Lung (tissue), 12 donors: Measurements from ENCODE around the gene GSPT1. TPM values are rescaled to one million over a fixed set of nuclear protein-coding genes. Genes with fewer than 3 reads are reported as not detected.

Source experiments
- ATAC-seq: fragments of 200-7000 bp; cut with Tn5 transposase; one replicate; pipeline ENCODE4 v1.9.1; 2020; ENCODE audit warnings: moderate number of reproducible peaks; ENCODE audit not compliant: insufficient read depth, low FRiP score
- DNase-seq, 3 donors: peaks; one replicate each; pipeline ENCODE4 v3.0.0-alpha.2; 2013 to 2017
- H3K27ac ChIP-seq, 2 donors: one replicate each; pipeline ENCODE4 v1.5.1; 2013; ENCODE audit warnings: mild to moderate bottlenecking in 2 of 2, moderate library complexity in 2 of 2, control low read depth in 1 of 2, inconsistent platforms in 1 of 2, low read depth in 1 of 2, low read length in 1 of 2
- H3K27me3 ChIP-seq, 3 donors: one replicate each; pipeline ENCODE4 v1.5.1; 2013; ENCODE audit warnings: low read length in 2 of 3; ENCODE audit not compliant: control insufficient read depth in 3 of 3, insufficient read depth in 3 of 3
- H3K36me3 ChIP-seq, 4 donors: one replicate each; pipeline ENCODE4 v1.5.1; 2013; ENCODE audit warnings: low read length in 4 of 4, mild to moderate bottlenecking in 1 of 4, moderate library complexity in 1 of 4; ENCODE audit not compliant: control insufficient read depth in 4 of 4, insufficient read depth in 4 of 4
- H3K4me1 ChIP-seq, 5 donors: one replicate each; pipeline ENCODE4 v1.5.1; 2013; ENCODE audit warnings: low read length in 5 of 5, mild to moderate bottlenecking in 2 of 5, moderate library complexity in 1 of 5; ENCODE audit not compliant: control insufficient read depth in 5 of 5, insufficient read depth in 5 of 5
- H3K4me3 ChIP-seq: one replicate; pipeline ENCODE4 v1.5.1; 2013; ENCODE audit warnings: mild to moderate bottlenecking, control low read depth, moderate library complexity
- H3K9ac ChIP-seq, 2 donors: one replicate each; pipeline ENCODE4 v1.5.1; 2013; ENCODE audit warnings: low read length in 2 of 2, control low read depth in 1 of 2; ENCODE audit not compliant: insufficient read depth in 1 of 2
- H3K9me3 ChIP-seq, 4 donors: one replicate each; pipeline ENCODE4 v1.5.1; 2013; ENCODE audit warnings: low read length in 3 of 4, mild to moderate bottlenecking in 1 of 4, moderate library complexity in 1 of 4; ENCODE audit not compliant: control insufficient read depth in 4 of 4, insufficient read depth in 3 of 4
- CTCF ChIP-seq: IDR thresholded peaks from 2 replicates; pipeline ENCODE4 v1.5.1; 2012; ENCODE audit warnings: mild to moderate bottlenecking; ENCODE audit errors: control extremely low read depth, extremely low read depth
- WGBS, 2 donors: extraction: QIAGEN DNeasy Blood & Tissue Kit; methylation state at CpG; one replicate each; pipeline ENCODE4 v1.1.7; 2013; 5-methylcytosine and 5-hydroxymethylcytosine counted together
- polyA plus RNA-seq, 2 donors: library from polyadenylated mRNA; stranded (reverse); fragments of 200-250 nt; gene quantifications; one replicate each; pipeline ENCODE4 v1.2.1, GENCODE V29; 2013
- total RNA-seq, 2 donors: library from RNA; depleted of rRNA in 1 of 2; stranded (reverse); fragments of >200 nt in 1 of 2; gene quantifications; one replicate each; pipeline ENCODE4 v1.2.1, GENCODE V29; 2014 to 2021
- donor health status: control.
- donor health status: control.
- donor health status: Bipolar disorder and iron deficiency.
- donor health status: healthy.
- donor health status: DM: yes; HTN: yes; CAD: no.

The GSPT1 gene
- total and polyA plus RNA-seq, 4 donors, result 27.2 to 116 (median 83.6) TPM

- H3K9me3 ChIP-seq, result no peaks in the 10 kb centered on the region
- ATAC-seq, result no peak
- no peak overlapping the region for H3K27ac ChIP-seq
- DNase-seq, result no peak
- H3K4me3 ChIP-seq, result no peak overlapping the region
- no peak for TF ChIP-seq CTCF
- no peaks in the 10 kb centered on the region for H3K36me3 ChIP-seq
- no peaks in the 10 kb centered on the region for H3K27me3 ChIP-seq
- 83 to 88% methylated on average over 4 of the region's 4 CpGs for WGBS, 2 donors
- H3K9ac ChIP-seq, result no peak overlapping the region
- peaks cover 0 to 8% (median 4%) of the 10 kb centered on the region in 5 donors for H3K4me1 ChIP-seq
Observed at GRCh38 chr16:11857161-11857560, 58.6 kb downstream of the GSPT1 start.

DNA sequence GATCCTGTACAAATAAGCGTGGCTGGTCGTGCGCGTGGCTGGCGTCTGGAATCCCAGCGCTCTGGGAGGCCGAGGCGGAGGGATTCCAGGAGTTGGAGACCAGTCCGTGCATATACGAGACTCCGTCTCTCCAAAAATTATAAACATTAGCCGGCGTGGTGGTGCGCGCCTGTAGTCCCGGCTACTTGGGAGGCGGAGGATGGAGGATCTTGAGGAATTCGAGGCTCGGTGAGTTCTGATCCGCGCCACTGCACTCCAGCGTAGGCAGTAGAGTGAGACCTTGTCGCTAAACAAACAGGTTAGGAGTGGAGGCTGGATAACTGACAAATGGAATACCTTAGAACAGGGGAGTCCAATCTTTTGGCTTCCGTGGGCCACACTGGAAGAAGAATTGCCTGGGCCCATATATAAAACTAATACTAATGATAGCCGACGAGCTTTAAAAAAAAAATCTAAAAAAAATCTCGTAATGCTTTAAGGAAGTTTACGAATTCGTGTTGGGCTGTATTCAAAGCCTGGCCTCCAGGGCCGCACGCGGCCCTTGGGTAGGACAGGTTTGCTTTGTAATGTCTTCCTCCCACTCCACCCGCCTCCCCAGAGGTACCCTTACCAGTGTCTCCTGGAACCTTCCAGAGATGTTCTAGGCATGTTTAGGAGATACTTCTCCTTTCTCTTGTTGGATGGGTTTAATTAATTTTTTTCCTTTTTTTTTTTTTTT, 63.5 kb downstream of the GSPT1 start:
- H3K36me3 ChIP-seq, result peaks cover 6 to 14% (median 13%) of the 10 kb centered on the region in 4 donors
- H3K27me3 ChIP-seq, result no peaks in the 10 kb centered on the region
- no peak for ATAC-seq
- H3K4me3 ChIP-seq, result peak overlapping the region; percentile 81
- DNase-seq, result peak in 1 of 3 donors; percentile 26
- WGBS, 2 donors, result 42 to 43% methylated on average over 33 of the region's 33 CpGs
- no peaks in the 10 kb centered on the region for H3K9me3 ChIP-seq
- peak overlapping the region; percentile 67 to 85 for H3K27ac ChIP-seq
- TF ChIP-seq CTCF, result no peak
- peaks cover 0 to 16% (median 8%) of the 10 kb centered on the region in 5 donors for H3K4me1 ChIP-seq
- H3K9ac ChIP-seq, result peak overlapping the region; percentile 63 to 90

- peak; percentile 96 to 97 (median 96) for DNase-seq
- 0% methylated on average over 57 of the region's 57 CpGs for WGBS, 2 donors
- ATAC-seq, result peak; percentile 89
- H3K27ac ChIP-seq, result peak within 1 kb of the TSS; percentile 84 to 90
- H3K27me3 ChIP-seq, result no peaks in the 10 kb centered on the region
- TF ChIP-seq CTCF, result no peak
- H3K36me3 ChIP-seq, result peaks cover 12 to 22% (median 16%) of the 10 kb centered on the region in 4 donors
- H3K9me3 ChIP-seq, result no peaks in the 10 kb centered on the region
- H3K4me1 ChIP-seq, result peaks cover 0 to 16% (median 8%) of the 10 kb centered on the region in 5 donors
- H3K9ac ChIP-seq, result peak within 1 kb of the TSS; percentile 65 to 90
- peak within 1 kb of the TSS; percentile 81 for H3K4me3 ChIP-seq
Observed at GRCh38 chr16:11851294-11852091, 64.3 kb downstream of the GSPT1 start, which contains the start of gene RSL1D1. Gene RSL1D1 (minus strand): TSS chr16:11851542. CDS start chr16:11851512, 30 bp downstream.
